Activated CD8-positive, alpha-beta memory T cell treated with anti-CD3 and anti-CD28 coated beads, Interleukin-2, amount 50 U/mL, for 1 hour (primary cell): Measurements from ENCODE around the gene CFAP45.

Source experiments
- DNase-seq: peaks from one replicate; pipeline ENCODE4 v3.0.0-alpha.2; 2020; ENCODE audit errors: extremely low read depth

CFAP45 gene

DNA sequence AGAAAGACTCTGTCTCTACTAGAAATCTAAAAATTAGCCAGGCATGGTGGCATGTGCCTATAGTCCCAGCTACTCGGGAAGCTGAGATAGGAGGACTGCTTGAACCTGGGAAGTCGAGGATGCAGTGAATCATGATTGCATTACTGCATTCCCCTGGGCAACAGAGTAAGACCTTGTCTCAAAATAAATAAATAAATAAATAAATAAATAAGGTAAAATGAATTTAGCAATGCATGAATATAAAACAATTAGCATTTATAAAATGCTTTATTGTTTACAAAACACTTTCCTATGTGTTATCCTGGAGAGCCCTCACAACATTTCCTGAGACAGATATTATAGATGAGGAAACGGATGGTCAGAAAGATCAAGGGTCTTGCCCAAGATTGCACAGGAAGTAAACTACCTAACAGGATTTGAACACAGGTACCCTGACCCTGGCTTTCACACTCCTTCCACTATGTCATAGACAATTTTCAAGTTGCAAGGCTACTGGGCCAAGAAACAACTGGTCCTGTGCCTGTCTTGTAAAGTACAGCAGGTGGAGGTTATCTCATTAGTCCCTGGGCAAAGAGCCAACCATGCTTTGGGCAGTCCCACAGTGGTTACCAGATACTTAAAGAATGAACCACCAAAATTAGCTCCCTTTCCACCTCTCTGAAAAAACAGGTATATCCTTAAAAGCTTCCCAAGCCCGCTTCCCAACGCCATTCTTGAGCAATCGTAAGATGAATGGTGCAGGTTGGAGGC is 22.1 kb downstream of the CFAP45 start:
- no peak for DNase-seq

DNA sequence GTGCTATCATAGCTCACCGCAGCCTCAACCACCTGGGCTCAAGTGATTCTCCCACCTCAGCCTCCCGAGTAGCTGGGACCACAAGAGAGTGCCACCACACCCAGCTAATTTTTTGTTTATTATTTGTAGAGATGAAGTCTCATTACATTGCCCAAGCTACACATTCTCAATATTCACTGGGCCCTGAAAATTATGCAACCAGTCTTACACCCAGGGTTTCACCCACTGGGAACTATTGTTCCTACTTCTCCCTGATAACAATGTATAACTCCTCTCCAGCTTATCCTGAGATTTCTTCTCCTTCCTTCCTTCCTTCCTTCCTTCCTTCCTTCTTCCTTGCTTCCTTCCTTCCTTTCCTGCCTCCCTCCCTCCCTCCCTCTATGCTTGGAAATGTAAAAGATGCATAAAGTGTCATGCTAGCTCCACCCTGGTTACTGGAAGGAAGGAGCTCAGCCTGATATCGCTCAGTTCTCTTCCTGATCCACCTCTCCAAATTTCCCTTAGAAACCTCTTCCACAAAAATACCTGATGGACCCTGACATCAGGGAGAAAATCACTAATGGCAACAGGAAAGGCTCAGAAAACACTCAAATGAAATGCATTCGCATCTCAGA is 26.3 kb downstream of the CFAP45 start:
- no peak for DNase-seq

DNA sequence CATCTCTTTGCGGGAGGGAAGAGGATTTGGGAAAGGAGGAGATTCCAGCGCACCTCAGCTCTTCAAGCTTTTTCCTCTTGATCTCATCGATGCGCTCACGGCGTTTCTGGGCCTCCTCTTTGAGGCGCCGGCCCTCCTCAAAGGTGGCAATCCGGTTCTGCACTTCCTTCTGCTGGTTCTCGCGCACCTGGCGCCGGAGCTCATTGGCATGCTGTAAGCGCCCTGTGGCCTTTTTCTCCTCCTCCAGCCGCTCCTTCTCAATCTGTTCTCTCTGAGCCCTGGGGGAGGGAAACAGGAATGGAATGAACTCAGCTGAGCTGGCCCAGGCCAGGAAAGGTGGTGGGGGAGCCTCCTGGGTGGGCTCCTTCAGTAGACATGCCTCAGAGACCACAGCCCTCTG is 27.1 kb downstream of the CFAP45 start:
- no peak for DNase-seq

DNA sequence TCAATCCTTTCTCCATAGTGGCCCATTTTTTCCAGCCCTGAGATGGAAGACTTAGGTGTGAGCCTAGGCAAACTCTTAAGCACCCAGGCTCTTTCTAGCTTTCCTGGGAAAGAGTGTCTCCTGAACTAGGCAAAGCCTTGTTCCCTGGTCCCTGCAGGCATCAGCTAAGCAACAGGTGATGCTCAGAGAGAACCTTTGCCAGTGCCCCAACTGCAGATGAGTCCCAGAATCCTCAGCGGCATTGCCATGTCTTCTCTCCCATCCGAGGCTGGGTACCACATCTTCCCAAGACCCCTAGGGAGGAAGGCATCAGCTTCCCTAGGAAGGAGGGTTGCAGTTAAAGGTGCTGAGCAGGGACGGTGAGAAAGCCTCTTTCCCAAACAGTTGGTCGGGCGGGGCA is 29.3 kb downstream of the CFAP45 start:
- DNase-seq = no peak

DNA sequence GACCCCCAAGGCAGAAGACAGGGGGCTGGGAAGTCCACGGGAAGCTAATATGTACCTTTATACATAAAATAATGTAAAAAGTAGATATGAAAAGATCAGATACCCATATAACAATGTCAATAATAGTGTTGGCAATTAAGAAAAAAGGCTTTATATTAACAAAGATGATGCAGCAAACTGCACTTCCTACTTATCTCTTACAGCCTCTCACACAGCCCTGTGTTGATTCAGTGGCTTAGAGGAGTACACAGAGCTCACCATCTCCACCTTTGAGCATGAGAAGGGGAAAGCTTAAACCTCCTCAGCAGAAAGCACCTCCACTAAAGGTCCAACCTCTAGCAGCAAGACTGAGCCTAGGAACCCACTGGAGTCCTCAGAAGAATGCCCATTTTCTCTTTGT is 30.4 kb downstream of the CFAP45 start:
- no peak for DNase-seq

DNA sequence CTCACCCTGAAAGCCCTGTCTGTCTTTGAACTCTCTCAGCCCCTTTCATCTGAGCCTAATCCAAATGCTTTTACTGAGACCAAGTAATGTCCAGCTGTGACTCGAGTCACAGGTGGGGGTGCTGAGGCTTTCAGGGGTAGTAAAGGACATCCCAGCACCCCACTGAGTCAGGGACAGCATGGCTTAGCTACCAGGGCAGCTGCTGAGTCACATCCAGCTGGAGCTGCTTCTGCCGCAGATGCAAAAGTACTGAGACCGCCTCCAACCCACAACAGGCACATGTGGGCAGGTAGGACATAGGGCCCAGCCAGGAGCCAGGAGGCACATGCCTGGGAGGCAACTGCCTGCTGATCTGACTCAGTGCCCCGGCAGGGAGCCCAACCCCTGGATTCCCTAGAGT is 30.8 kb downstream of the CFAP45 start:
- no peak for DNase-seq

DNA sequence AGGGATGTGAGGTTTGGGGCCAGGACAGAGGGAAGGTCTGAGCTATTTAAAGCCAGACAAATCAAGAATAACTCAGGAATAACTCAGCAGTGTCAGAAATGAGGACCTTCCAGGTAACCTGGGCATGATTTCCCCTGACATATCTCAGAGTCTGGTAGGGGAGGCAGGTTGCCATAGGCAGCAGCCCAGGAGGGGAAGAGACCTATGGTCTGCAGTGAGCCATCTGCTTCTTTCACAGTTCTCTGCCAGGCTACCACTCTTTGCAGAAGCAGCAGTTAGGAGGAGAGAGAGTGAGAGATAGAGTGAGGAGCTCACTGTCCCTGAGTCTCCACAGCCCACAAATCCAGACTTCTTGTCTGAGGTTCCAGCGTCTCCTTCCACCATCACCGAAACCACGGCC is 31.2 kb downstream of the CFAP45 start:
- no peak for DNase-seq

DNA sequence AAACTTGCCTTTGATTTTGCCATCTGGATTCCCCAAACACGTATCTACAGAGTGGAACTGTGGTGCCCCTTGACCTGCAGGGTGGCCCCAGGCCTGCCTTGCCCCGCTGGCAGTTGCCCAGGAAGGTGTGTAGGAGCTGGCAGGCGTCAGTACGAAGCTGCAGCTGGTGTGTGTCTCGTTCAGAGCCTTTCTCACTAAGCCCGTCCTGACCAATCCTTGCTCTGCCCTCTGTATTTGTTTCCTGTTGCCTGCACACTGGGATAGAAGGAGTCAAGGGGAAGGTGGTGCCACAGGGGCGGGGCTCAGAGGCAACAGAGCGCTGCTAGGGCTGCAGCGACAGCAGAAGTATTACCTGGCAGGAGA is 32.3 kb downstream of the CFAP45 start:
- no peak for DNase-seq

DNA sequence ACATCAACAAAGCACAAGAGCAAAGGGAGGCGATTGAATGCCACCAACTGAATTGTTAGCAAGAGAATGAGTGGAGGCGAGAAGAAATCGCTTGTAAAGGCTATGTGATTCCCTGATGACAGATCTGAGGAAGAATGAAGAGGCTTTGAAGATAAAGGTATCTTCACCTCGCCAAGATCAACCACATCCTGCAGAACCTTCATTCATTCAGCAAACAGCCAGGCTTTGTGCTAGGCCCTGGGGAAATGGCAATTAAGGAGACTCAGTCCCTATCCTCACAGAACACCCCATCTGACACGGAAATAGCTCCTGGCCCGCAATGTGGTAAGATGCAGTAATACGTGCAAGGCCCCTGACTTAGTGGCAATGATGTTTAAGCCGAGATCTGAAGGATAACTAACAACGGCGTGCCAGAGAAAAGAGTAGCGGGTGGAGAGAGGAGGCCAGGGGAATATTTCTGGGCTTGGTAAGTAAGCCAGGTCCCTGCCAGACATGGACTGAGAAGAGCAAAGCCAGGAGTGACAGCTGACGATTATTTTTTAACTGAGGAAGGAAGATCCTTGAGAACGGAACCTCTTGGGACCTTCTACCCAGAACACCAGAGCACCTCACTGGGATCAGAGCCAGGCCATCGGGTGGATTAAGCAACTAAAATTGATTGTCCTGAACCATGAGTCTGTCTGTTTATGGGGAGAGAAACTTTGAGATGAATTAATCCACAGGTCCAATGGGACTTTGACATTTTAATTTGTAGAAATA is 32.9 kb downstream of the CFAP45 start:
- DNase-seq = no peak

DNA sequence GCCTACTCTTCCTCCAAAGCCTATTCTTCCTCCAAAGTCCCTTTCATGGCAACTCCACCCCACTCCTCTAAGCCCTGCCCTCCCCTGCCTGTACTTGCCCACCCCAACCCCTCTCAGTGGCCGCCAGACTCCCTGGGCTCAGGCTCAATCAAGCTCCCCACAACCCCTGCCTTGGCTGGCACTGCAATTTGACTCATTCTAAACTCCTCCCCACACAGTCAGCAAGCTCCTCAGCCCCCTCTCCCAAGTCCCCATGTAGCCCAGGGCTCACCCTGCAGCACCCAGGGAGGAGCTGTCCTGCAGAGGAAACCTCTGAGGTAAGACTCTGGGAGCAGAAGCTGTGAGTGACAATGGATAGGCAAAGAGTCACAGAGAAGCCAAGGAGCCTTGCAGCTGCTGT is 33.9 kb downstream of the CFAP45 start:
- DNase-seq = no peak

DNA sequence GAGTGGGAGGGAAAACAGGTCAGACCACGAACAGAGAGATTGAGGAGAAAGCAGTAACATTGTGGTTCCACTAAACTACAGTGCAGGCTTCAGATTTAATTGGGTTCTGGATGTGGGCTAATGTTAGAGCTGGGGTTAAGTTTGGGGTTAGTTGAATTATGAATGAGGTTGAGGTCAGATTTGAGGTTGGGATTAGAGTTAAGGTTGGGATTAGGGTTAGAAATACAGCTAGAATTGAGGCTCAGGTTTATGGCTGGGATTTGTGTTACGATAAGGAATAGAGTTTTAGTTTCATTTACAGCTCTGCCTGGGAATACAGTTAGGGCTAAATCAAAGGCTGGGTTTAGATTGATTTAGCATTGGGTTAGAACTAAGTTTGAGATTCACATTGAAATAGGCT is 35.7 kb downstream of the CFAP45 start:
- DNase-seq = no peak

DNA sequence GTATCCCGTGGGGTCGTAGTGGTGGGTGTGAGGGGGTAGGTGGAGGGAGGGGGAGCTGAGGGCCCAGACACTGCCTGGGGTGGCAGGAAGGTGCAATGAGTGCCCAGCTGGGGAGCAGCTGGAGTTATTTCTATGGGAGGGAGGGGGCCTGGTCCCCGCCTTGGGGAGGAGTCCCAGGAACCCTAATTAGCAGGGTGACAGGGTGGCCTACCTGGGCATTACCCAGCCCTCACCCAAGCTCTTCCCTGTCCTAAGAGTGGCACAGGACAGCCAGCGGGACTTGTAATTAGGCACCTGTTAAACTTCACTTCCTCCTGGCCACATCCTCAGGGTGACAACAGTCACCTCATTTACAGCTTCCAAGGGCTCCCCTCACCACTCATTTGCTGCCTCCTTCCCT is 37.4 kb downstream of the CFAP45 start, which contains the start of gene VSIG8:
TSS of gene VSIG8 (minus strand) at position 101 of the 400 bp plus-strand sequence. CDS start 136 bp downstream, outside the sequence.
- DNase-seq = no peak

DNA sequence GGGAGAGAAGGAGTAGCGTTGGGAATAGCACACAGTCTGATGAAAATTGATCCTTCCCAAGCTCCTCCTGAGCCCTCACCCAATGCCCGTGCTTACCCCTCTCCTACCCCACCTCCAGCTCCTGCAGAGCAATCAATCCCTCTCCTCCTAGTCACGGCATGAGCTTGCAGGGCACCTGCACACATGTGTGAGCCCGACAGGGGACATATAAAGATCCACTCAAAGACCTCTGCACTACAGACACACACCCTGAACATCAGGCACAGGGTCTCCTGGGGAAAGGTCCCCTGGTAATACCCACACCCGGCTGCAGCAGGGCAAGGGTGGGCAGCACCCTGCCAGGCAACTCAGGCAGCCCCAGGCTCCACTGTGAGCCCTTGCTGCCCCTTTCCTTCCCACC is 37.9 kb downstream of the CFAP45 start:
- DNase-seq = no peak

DNA sequence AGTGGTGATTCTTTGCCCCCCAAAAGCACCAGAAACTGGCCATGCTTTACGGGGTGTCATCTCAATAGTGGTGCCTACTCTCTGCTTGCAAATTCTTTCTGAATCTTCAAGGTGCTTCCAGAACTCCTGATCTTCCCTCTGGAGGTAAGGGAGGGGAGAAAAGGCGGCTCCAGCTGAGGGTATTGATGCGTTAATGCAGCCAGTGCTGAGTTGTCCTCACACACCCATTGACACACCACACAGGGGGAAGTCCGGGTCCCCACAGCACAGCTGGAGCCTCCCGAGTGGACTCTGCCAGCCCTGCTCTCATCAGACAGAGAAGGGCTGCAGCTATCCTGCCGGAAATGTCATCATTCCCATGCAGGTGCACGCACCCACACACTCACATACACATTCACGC is 38.7 kb downstream of the CFAP45 start:
- DNase-seq = no peak

DNA sequence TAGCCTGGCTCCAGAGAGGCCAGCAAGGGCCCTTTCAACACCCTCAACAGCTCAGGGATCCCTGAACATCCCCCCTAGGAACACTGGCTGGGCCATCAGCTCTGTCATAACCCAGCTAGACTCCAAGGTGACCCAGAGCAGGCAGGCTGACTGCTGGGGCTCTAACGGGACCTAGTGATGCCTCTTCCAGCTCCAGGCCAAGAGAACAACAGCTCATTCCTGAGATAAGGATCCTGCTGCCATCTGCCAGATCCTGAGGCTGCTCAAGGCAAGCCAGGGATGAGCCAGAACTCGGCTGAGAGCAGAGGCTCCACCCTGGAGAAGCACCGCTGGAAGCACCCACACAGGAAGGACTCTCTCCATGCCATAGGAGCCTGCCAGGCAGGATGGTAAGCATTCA is 39.5 kb downstream of the CFAP45 start:
- DNase-seq = no peak

DNA sequence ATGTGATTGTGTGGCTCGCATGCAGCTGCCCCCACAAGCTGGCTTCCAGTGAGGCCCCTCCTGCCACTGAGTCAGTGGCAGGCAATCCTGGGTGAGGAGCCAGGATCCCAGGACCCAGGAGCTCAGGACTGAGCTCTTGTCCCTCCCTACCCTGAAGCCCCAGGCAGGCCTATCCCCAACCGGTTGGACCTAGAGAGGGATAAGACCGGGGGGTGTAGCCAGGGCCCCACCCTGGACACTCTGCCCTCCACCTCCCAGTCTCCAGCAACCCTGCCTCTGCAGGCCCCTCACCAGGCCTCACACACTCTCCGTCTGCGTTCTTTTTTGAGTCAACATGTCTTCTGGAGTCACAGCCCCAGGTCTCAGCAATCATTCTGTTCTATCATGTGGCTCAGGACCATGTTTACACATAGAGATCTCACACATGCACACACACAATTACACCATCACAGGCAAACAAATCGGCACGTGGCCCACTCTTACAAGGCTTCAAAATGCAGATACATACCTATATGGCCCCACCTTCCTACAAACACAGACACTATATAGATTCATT is 40.1 kb downstream of the CFAP45 start:
- DNase-seq = no peak

DNA sequence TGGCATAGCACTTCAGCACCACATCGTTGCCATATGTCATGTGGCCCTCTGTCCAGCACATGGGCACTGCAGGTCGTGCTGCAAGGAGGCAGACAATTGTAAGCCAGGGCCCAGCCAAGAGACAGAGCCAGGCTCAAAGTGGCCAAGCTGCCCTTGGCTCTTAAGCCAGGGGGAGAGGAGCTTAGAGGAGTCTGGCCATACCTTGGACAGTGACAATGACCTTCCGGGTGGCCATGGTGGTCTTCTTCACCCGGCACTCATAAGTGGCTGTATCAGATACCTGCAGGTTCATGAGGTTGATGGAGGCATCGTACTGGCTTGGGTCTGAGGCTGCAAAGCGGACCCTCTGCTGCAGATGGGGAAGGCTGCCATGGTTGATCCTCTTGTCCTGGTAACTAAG is 42.1 kb downstream of the CFAP45 start:
- DNase-seq = no peak

DNA sequence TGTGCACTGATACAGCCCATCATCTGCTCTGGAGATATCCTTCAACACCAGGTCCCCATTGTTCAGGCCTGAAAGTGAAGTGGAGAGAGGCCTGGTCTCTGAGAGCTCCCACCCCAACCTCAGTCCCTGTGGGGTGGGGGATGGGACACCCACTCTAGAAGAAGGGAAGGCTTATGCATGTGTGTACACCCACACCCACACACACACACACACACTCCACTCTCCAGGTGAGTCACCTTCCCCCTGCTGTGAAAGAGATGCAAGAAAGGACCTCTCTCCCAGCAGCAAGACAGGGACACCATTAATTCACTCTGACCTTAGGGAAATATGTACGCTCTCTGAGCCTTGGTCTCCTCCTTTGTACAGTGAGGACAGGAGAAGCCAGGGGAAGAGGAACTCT is 43.4 kb downstream of the CFAP45 start:
- DNase-seq = no peak

DNA sequence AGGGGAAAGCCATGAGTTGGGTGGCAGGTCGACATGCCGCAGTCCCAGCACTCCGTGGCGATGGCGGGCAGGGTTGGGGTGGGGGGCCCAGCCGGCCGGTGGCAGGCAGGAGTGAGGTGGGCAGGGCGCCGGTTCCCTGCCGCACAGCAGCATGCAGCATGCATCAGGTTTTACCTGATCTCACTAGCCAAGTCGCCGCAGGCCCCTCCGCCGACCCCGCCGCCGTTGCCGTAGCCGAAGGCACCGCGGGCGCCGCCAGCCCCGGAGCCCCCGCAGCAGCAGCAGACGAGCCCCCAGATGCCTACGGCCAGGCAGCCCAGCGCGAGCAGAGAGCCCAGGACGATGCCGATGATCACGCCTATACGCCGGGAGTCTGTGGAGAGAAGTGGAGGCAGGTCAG is 44.3 kb downstream of the CFAP45 start:
- no peak for DNase-seq

DNA sequence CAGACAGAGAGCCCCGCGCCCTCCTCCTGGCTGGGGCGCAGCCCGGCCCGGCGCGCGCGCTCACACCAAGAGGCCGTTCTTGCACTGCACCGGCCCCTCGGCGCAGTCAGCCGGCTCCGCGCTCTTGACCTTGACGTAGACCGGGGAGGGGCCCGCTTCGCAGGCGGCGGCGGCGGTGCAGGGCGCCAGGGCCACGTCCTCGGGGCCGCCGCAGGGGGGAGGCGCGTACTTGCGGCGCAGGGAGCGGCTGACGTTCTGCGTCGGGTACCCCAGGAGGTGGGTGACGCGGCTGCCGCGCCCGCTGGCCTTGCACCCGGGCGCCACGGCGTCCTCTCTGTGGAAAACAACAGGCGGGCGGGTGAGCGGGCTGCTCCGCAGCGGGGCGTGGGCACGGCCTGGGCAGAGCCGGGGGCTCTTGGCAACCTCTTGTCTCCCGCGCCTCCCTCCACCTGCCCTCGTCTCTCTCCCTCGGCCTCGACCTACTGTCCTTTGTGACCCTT is 45.2 kb downstream of the CFAP45 start:
- DNase-seq = peak; percentile 43

DNA sequence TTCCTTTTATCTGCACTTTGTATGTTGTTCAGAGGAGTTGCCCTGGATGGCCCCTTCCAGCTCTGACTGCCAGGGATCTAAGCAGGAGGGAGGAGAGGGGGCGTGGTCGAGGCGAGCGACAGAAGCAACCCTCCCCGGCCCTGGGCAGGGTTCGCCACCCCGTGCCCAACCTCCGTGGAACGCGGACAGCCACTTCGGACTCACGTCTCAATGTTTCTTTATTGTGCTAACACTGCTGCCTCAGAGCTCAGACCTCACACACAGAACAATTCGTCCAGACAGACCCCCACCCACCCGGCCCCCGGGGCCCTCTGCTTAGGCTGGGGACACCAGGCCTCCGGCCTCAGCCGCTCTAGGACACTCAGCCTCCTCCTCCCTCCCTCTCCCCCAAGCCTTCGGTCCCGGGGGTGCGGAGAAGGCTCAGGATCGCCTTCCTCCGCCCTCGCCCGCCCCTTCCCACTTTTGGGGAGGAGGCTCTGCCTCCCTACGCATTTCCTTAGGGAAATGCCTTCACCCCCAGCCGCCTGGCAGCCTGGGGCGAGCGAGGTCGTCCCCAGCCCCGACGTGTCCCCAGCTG is 45.8 kb downstream of the CFAP45 start:
- DNase-seq = no peak

DNA sequence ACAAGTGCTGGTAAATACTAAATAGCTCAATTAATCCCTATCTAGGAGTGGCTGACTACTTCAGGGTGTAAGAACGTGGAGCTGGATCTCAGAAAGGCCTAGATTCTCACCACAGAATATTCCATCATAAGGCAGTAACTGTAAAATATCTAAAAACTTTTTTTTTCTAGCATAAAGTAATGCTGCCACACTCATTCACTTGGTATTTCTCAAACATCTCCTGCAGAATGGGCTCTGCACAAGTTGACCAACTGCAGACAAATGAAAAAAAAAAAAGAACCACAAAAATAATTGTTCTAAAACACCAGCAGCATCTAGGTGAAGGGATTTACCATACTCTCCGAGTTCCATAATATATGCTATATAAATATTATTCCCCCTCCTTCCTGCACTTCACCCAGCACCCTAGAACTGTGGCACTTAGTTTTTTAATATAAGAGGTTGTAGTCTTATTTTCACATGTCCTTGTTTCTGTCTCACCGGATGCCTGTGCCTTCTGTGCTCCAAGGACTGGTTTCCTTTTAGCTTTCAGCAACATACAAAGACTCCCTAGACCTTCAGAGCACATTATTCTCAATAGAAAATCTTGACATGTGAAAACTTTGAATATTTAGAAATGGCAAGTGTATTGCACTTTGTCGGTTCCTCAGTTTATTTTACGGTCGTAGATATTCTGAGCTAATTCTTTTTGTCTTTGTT is 46.4 kb downstream of the CFAP45 start:
- no peak for DNase-seq
